GM21447 (cell line): ENCODE results near the gene TEAD1.

ENCODE experiments used
- ATAC-seq: cut with Tn5 transposase; IDR thresholded peaks from one replicate; pipeline ENCODE4 v1.9.1; 2021; ENCODE audit not compliant: unreplicated experiment

The TEAD1 gene

DNA sequence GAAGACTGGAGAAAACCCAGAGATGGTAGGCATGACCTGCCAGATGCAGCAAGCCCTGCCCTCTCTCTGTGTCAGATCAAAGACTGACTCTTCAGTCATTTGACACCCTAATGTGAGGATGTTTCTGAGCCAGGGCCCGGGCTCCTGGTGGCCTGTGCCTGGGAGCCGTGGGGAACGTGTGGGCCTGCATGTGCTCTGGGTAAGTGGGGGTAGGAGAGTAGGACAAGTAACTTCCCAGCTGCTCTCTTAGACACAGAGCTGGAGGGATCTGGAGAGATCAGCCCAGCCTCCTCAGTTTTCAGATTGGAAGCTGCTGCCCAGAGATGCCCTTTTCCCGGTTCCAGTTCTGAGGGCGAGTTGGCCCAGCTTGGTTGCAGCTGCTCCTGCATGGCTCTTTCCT, 110.8 kb downstream of the TEAD1 start:
- ATAC-seq, result no peak

DNA sequence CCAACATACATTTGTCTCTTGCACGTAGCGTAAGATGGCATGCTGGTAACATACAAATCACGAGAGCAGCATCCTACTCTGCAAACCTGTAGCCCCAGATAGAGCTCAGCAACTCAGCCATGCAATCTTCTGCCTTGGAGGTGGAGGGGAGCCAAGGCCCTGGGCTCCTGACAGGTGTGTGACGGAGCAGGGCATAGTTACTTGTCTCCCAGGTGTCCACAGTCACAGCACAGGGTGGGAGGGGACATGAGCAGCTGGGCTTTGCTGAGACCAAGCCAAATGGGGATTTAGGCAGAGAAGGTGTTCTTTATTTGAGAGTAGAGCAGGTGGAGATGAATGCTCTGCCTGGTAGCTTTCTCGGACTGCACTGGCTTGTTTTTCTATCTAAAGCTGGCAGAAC, 111.7 kb downstream of the TEAD1 start:
- no peak for ATAC-seq

DNA sequence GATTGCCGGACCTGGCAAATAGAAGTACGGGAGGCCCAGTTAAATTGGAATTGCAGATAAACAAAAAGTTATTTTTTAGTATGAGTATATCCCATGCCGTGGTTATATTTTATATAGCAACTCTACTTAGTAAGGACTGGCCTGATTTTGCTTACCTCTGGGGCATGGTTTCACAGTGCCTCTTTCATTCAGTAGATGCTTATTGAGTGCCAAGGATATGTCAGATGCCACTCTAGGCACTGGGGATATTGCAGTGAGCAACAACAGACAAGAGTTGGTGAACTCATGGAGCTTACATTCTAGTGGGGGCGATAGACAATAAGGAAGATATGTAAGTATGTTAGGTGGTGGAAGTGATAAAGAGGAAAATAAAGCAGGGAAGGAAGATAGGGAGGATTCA, 112.2 kb downstream of the TEAD1 start:
- no peak for ATAC-seq

DNA sequence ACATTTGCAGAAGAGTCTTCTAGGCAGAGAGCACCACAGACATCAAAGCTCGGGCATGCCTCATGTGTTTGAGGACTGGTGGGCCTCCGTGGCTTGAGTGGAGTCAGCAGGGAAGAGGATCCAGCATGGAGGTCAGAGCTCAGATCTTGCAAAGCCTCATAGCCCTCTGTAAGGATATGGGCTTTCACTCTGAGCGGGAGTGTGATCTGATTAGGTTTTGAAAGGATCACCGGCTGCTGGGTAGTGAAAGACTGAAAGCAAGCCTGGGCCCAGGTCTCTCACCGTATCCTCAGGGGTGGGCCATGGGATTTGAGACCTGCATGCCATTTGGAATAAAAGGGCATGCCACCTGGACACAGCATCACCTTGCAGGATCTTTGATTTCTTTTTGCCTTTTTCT, 112.7 kb downstream of the TEAD1 start:
- ATAC-seq, result no peak

DNA sequence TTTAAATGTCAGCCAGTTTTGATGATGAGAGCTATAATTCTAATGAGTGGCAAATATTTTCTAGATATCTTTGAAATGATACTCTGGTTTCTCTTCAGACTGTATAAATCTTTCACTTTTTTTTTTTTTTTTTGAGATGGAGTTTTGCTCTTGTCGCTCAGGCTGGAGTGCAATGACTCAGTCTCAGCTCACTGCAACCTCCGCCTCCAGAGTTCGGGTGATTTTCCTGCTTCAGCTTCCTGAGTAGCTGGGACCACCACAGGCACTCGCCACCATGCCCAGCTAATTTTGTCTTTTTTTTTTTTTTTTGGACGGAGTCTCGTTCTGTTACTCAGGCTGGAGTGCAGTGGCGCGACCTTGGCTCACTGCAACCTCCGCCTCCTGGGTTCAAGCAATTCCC, 113.6 kb downstream of the TEAD1 start:
- no peak for ATAC-seq

DNA sequence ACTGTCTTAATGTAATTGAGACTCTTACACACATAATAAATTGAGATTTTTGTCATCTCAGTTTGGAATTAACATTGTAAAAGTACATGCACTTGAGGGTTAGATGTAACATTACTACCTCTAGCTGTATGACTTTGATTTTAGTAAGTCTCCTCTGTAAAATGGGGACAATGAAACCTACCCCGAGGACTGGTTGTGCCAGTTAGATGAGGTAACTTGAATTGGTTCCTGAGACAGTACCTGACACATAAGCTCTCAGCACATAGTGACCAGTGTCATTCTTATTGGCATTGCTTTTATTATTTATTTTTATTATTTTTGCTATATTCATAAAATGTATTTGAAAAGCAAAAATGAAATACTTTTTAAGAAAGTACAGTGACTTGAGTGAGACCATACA, 114.8 kb downstream of the TEAD1 start:
- no peak for ATAC-seq

DNA sequence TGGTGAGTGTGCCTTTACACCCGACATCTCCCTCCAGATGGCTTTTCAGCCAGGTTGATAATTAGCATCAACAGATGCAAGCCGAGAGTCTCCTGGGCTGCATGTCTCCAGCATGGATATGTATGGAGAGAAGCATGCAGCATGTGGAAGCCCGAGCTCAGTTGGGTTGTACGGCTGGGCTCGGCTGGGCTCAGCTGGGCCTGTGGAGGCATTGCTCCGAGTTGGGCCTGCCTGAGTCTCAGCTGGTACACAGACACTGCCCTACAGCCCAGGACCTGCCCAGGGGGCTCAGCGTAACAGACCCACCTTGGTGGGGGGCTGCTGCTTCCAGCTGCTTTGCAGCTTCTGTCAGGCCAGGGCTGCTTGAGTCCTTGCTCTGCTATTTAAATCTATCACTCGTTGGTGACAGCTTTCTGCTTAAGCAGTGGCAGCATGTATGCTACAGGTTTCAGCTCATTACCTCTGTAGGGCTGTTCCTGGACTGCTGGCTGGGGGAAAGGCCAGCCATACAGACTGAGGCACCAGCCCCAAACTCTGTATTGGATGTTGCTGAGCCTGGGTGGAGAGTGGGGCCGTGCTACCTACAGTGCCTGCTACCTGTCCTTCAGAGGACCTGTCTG, 115.5 kb downstream of the TEAD1 start:
- no peak for ATAC-seq

DNA sequence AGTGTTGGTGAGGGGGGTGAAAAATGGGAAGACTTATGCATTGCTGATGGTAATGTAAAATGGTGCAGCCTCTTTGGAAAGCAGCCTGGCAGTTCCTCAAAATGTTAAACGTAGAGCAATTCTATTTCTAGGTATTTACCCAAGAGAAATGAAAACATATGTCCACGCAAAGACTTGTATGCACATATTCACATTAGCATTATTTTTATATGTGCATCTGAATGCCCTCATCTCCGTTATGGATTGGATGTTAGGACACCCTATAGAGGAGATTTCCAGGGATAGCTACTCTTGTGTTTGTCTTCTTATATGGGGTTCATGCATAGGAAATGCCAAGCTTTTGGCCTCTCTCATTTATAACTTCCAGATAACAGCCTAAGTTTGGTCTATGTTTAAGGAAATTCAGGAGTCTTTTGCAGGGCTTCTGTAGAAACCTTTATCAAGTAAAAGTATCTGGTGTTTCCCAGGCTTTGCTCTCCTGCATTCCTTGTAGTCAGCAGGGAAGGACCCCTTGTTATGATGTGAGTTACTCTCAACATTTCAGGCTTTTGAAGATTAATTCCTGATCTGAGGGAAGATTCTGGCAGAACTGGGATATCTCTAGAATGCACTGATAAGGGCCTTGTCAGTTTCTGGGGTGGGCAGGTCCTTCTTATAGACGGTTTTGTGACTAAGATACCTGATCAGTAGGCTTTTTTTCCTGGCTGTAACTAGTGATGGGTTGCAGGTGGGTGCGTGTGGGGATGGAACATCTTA, 116.8 kb downstream of the TEAD1 start:
- ATAC-seq, result no peak

DNA sequence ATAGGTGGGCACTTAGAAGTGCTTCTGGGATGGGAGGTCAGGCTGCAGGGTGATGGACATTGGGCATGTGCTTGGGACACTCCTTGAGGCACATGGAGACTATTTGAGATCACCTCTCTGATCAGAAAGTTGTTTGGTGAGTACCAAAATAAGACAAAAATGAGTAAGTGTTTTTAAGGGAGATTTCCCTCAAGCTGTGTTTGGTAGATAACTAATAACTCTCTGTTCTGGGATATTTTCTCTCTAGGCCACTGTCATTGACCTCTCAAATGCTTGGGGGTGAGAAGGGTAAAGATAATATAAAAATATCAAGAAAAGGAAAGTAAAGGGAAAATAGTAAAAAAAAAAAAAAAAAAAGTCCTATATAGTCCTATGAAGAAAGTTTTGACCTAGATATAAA, 117.8 kb downstream of the TEAD1 start:
- no peak for ATAC-seq

DNA sequence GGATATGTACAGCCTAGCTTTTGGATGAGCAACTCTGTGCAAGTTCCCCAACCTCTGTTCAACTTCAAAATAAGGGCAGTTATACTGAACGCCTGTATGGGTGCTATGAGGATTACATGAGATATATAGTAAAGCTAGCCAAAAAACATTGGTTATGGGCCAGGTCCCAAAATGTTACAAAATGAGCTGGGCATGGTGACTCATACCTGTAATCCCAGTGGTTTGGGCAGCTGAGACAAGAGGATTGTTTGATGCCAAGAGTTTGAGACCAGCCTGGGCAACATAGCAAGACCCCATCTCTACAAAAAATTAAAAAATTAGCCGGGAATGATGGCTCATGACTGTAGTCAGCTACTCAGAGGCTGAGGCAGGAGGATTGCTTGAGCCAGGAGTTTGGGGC, 118.4 kb downstream of the TEAD1 start:
- ATAC-seq, result no peak

DNA sequence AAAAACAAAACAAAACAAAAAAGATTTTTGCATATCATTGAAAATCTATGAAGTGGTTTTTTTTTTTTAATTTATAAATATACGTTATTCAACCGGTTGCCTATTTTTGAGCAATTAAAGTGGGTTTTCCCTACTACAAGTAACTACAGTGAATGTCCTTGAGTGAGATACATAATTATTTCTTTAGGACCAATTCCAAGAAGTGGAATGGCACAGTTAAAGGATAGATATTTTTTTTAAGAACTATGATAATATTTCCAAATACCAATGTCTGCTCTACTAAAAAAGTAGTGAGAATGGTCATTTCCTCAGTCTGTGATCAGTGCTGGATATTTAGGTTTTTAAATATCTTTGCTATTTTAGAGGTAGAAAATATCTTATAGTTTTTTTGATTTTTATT, 118.8 kb downstream of the TEAD1 start:
- ATAC-seq, result no peak

DNA sequence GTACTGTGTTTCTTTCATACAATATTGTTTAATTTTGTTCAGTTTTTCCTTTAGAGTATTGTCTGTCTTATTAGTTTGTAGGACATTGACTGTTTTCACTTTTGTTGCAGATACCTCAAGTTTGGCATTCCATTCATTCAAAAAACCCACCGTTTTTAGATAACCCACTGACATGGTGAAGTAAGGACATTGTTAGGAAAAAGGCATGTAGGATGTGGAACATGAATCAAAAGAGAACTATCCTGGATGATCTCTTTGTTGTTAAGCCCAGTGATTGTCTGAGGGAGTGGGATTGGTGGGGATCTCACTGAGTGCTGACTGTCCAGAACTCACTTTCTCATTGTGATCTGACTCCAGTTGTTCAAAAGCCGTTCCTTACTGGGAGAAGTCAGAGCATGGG, 119.3 kb downstream of the TEAD1 start:
- ATAC-seq, result no peak

DNA sequence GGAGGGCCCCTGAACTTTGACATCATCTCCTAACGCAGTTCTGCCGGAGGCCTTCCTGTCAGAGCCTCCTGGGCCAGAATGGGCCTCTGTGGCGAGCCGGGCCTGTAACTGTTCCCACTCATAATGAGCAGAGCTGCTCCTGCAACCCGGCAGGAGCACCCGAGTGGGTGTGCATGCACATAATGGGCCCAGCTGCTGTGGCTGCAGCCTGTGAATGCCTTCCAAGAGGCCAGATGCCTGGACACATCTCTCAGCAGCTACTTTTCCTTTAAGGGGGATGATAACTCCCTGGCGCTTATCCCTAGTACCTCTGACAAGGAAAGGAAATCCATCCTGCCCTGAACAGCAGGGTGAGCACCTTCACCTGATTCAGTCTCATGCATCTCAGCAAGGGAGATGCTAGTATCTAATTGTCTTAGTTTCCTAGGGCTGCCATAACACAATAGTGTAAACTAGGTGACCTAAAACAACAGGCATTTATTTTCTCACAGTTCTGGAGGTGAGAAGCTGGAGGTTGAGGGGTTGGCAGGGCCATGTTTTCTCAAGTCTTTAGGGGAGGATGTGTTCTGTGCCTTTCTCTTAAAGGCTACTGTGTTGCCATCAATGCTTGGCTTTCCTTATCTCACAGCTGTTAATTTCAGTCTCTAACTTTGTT, 120.5 kb downstream of the TEAD1 start:
- no peak for ATAC-seq

DNA sequence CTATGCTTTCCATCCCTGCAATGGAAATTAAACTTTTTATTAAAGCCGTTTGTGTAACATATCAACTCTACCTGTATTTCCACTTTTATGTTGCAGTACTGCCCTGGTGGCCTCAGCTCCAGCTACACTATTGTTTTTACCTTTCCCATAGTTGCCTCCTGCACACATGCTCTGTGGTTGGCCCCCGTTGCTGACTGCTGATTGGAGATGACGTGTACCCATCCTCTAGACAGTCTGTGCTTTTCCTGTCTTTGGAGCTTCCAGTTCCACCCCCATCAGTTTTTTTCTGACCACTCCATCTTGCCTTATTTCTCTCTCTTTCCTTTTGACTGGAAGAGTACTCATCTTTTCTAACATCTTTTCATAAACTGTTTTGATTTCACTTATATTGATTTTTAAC, 123.8 kb downstream of the TEAD1 start:
- no peak for ATAC-seq

DNA sequence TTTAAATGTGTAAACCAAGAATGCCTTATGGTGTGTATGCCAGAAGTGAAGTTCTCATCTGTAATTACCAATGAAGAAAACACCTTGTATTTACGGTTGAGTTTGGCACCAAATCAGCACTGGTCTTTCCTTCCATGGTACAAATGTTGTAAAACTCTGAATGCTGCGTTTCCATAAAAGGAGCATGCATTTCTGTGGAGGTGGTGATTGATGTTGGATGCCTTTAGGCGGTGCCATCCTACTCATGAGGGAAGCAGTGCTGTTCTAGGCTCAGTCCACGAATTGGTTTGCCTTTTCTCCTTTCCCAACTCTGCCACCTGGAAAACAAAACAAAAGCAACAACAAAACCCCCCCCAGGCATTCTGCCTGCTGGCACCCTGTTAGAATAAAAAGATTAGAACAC, 124.4 kb downstream of the TEAD1 start:
- ATAC-seq, result no peak

DNA sequence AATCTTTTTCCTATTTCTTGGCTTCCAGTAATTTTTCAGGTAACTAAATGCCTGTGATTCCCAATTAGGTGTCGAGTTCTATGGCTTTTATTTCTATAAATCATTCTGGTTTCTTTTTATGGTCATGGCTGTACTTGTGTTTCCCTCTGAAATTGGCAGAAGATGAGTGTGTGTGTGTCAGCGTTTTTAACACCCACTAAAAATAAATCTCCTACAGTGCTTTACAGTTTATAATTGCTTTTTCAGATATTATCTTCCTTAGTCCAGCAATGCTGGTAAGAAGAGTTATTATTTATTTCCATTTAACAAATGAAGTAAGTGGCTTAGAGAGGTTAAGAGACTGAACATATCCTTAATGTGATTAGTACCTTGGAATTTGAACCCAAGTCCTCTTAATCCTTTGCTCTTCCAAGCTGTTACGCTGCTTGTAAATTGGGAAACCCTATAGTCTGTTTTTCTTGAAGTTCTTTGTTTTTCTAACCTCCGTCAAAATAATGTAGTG, 125.2 kb downstream of the TEAD1 start:
- ATAC-seq, result no peak

DNA sequence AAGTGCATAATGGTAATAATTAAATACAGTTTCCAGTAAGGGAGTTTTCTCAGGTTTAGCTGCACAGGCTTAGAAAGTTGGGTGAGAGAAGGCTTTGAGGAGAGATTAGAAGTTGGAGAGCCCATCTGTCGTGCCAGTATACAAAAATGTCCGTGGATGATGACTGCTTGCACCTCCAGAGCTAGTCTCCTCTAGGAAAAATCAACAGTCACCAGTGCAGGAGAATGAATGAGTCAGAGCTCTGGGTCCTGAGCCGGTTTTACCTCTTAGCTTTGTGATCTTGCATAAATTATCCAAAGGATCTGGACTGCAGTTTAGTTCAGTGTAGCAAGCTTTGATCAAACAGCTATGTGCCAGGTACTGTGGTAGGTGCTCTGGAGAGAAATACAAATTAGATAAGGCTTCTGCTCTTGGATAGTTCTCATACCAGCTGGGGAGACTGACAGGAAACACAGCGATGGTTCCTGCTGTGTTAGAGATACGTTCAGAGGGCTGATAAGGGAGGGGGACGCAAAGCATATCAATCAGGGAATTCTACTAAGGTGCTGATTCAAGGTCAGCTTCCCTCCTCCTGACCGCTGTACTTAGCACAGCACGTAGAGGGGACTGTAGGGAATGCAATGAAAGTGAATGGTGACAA, 125.9 kb downstream of the TEAD1 start:
- ATAC-seq, result no peak

DNA sequence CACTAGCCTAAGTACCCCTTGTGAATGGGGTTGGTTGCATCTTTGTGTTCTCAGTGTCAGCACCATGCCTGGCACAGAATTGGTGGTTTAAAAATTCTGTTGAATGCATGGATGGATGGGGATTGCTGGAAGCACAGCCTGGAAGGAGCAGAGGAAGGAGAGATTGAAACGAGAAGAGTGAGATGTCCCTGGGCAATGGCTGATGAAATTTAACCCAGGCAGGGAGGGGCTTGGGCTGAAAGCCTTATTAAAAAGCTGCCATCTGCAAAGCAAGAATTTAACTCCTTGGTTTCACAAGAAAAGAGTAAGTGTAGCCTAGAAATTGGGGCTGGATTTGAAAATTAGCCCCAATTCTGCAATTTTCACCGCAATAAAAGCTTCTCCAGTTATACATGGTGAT, 126.7 kb downstream of the TEAD1 start:
- no peak for ATAC-seq

DNA sequence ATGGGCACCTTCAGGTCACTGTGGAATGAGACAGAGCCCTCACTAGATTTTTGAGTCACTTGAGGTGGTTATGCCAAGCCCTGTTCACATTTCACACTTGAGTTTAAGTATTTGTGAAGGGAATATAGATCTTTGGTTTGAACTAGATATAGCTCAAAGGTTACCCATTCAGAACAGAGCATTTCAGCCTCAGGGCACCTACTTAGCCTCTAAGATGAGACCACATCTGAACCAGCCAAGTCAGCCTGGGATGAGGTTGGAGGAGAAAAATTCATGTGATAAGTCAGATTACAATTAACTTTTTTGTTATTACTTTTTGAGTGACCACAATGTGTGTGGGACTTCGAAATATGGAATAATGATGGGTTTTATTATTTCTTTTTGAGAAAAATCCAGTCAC, 127.8 kb downstream of the TEAD1 start:
- no peak for ATAC-seq

DNA sequence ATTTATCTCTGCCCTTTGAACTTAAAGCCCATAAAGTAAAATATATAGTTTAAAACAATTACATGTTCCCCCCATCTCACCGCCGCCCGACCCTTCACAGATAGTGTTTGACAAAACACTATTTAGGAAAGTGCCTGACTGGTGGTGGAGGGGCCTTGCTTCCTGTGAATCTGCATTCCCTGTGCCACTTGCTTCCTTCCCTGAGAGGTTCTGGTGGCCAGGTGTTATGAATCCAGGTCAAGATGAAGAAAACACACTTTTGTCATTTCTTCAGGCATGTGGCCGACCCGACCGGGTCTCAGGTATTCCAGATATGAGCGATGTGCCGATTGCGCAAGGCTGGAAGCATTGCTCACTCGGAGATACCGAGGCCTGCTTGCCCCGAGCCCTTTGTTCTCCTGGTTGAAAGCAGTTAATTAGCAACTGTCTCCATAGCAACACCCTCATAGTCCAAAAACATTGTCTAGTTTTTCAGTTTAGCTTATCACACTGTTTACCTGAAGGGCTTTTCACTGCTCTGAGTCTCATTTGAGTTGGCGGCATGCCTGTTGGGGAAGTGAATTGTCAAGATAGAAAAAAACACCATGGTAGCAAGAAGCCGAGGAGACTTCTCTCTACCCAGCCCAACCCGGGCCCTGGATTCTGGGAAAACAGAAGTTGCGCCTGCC, 128.3 kb downstream of the TEAD1 start:
- ATAC-seq, result no peak

DNA sequence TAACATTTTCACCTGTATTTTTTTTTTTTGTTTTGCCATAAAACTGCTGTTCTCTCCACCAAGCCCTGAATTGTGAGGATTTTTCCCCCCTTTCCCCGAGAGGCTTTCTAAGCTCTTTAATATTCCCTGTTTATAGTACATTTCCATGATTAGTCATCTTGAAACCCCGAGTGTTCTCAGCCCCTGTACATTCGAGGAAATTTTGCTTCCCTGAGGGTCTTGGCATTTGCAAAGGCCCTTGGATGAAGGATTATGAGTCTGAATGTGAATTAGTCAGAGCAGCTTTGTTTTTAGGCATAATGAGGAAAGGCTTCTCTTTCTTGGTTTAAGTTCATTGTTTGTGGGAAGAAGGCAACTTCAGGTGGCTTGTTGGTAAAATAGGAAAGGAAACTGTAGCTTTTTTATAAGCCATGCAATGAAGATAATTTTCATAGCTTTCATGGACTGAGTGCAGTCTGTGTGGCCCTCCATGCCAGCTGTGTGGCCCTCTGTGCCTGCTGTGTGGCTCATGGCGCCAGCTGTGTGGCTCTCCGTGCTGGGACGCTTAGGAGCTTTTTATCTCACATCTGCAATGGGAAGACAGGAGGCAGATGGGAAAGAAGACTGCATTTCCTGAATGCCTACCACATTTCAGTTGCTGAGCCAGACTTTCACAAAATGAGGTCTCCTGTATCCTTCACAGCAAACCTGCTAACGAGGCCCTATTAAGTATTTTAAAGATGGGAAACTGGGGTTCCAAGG, 129.0 kb downstream of the TEAD1 start:
- no peak for ATAC-seq
